ENCODE results near the gene PTPN1. TPM values are rescaled to one million over a fixed set of nuclear protein-coding genes. Genes with fewer than 3 reads are reported as not detected.
A peak's percentile ranks its signal among the peaks of the same experiment; 100 is the strongest.

The PTPN1 gene
- total and polyA plus RNA-seq, 10 of the 15 experiments (the other 5 are each of a cell fraction or from before 2014, with no cell fraction given): 15.9 to 74.7 (median 43.9) TPM

DNA sequence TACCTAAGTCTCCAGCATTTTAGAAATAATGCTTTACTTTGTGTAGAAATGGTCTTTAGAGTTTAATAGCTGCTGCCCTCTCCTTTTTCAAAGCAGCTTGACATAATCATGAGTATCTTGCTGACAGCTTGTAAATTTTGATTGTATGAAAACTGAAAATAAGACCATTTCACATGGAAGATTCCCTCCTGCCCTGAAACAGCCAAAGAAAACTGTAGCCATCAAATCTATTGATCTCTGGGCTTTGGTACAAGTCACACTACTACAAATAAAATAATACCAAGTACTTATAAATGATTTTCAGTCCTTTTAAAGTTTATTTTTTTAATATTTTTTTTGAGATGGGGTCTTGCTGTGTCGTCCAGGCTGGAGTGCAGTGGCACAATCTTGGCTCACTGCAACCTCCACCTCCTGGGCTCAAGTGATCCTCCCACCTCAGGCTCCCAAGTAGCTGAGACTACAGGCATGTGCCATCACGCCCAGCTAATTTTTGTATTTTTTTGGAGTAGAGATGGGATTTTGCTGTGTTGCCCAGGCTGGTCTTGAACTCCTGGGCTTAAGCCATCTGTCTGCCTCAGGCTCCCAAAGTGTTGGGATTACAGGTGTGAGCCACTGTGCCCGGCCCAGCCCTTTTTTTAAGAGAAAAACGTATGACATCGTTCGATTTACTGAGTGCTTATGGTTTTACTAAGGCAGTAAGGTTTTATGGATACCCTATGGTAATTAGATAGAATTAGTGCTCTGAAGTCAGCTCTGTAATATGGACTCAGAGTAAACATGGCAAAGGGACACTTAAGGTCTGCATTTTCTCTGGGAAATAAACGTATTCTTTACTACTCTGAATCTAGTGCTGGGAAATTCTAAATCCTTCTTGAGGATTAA is 7.0 kb downstream of the PTPN1 start:
- no peak for FAIRE-seq
- peaks cover 0 to 6% of the 10 kb centered on the region in 2 experiments; a peak in 2 of 4 replicates for H3K36me3 ChIP-seq (ENCODE audit: control insufficient read depth in 2 of 2, insufficient read depth in 2 of 2, low read length in 1 of 2)
- SMC1A ChIA-PET (ENCODE audit: uncharacterized antibody, unreplicated experiment): interaction anchor here (0.7 to 95.1 kb wide), 3 partner anchors 8 to 67 kb away, joined by 3 to 2799 read pairs (median 2799); partner anchors contain the start of gene PTPN1
- peak overlapping the region; percentile 98 for H3K27ac ChIP-seq (ENCODE audit: control insufficient read depth, insufficient read depth)
- no peak overlapping the region for H2AFZ ChIP-seq (ENCODE audit: control insufficient read depth, low read depth, low read length)
- peak overlapping the region; percentile 81 for H3K9ac ChIP-seq (ENCODE audit: control insufficient read depth, insufficient read depth, low read length)
- ATAC-seq: no peak
- no peak for DNase-seq (ENCODE audit: low read depth, low spot score)
- H3K79me2 ChIP-seq (ENCODE audit: control insufficient read depth, insufficient read depth, low read length): peaks cover 99% of the 10 kb centered on the region
- CTCF ChIA-PET: interaction anchor here (1.0 to 10.7 kb wide), 14 partner anchors 9 to 233 kb away, joined by 3 to 116 read pairs (median 4); no protein-coding TSS in a partner anchor
- H3K4me3 ChIP-seq: peak overlapping the region; percentile 100
- peak overlapping the region; percentile 63 for H3K4me2 ChIP-seq (ENCODE audit: control insufficient read depth, insufficient read depth)
- RAD21 ChIA-PET (ENCODE audit: unreplicated experiment): interaction anchor here (0.6 to 12.9 kb wide), 13 partner anchors 9 to 53 kb away, joined by 3 to 167 read pairs (median 6); no protein-coding TSS in a partner anchor
- POLR2A ChIA-PET: interaction anchor here (0.9 to 5.9 kb wide), 9 partner anchors 9 to 34 kb away, joined by 3 to 33 read pairs (median 4); no protein-coding TSS in a partner anchor
- in situ Hi-C loops (cut with MboI): loop anchor here (10.0 to 25.0 kb wide), 2 partner anchors 288 to 830 kb away; no protein-coding TSS in a partner anchor
- no peaks in the 10 kb centered on the region for H3K9me3 ChIP-seq (replicated peaks; ENCODE audit: control insufficient read depth, insufficient read depth, low read length)
- no peaks in the 10 kb centered on the region for H3K27me3 ChIP-seq (replicated peaks in 1 of 2; ENCODE audit: control insufficient read depth in 2 of 2, insufficient read depth in 2 of 2, low read length in 1 of 2)
- no peaks in the 10 kb centered on the region for H4K20me1 ChIP-seq (ENCODE audit: control insufficient read depth, insufficient read depth)
- WGBS (ENCODE audit: insufficient coverage, insufficient replicate concordance, low lambda C conversion rate, missing lambda C conversion rate): under 1% methylated on average over 7 of the region's 7 CpGs
- TSS peak; percentile 3 for BruUV-seq (replicated peaks)
- peaks cover 51% of the 10 kb centered on the region for H3K4me1 ChIP-seq (ENCODE audit: control insufficient read depth, insufficient read depth, low read length)
- intact Hi-C loops (cut with micrococcal nuclease; ENCODE audit: unreplicated experiment): loop anchor here (2.0 kb wide), 1 partner anchor 24 kb away; no protein-coding TSS in a partner anchor
- TF ChIP-seq GABPA (IDR thresholded peaks at IDR 0.05; ENCODE audit: low read depth): no peak
- TF ChIP-seq, protein P1, sequence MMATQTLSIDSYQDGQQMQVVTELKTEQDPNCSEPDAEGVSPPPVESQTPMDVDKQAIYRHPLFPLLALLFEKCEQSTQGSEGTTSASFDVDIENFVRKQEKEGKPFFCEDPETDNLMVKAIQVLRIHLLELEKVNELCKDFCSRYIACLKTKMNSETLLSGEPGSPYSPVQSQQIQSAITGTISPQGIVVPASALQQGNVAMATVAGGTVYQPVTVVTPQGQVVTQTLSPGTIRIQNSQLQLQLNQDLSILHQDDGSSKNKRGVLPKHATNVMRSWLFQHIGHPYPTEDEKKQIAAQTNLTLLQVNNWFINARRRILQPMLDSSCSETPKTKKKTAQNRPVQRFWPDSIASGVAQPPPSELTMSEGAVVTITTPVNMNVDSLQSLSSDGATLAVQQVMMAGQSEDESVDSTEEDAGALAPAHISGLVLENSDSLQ (IDR thresholded peaks at IDR 0.05): peak; percentile 61
- TF ChIP-seq, protein P2, sequence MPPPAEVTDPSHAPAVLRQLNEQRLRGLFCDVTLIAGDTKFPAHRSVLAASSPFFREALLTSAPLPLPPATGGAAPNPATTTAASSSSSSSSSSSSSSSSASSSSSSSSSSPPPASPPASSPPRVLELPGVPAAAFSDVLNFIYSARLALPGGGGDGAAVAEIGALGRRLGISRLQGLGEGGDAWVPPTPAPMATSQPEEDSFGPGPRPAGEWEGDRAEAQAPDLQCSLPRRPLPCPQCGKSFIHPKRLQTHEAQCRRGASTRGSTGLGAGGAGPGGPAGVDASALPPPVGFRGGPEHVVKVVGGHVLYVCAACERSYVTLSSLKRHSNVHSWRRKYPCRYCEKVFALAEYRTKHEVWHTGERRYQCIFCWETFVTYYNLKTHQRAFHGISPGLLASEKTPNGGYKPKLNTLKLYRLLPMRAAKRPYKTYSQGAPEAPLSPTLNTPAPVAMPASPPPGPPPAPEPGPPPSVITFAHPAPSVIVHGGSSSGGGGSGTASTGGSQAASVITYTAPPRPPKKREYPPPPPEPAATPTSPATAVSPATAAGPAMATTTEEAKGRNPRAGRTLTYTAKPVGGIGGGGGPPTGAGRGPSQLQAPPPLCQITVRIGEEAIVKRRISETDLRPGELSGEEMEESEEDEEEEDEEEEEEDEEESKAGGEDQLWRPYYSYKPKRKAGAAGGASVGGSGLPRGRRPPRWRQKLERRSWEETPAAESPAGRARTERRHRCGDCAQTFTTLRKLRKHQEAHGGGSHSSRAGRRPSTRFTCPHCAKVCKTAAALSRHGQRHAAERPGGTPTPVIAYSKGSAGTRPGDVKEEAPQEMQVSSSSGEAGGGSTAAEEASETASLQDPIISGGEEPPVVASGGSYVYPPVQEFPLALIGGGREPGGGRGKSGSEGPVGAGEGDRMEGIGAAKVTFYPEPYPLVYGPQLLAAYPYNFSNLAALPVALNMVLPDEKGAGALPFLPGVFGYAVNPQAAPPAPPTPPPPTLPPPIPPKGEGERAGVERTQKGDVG (CRISPR knock-in tag; IDR thresholded peaks at IDR 0.05): no peak
- TF ChIP-seq DPF2 (IDR thresholded peaks at IDR 0.05): no peak
- peak; percentile 67; the same call in 1 of the 2 replicates for TF ChIP-seq SMARCA5 (IDR thresholded peaks at IDR 0.05)
- TF ChIP-seq HDGF (IDR thresholded peaks at IDR 0.05): peak; percentile 49; the same call in 1 of the 2 replicates
- TF ChIP-seq TBL1XR1 (IDR thresholded peaks at IDR 0.05; ENCODE audit: low read depth, low read length): peak; percentile 10; the same call in 1 of the 2 replicates
- 0 out of 2 replicates have a peak, but pooled peaks have one; percentile 3 for TF ChIP-seq FOXM1 (IDR thresholded peaks at IDR 0.05; ENCODE audit: low read depth, low read length)
- TF ChIP-seq, protein P3, sequence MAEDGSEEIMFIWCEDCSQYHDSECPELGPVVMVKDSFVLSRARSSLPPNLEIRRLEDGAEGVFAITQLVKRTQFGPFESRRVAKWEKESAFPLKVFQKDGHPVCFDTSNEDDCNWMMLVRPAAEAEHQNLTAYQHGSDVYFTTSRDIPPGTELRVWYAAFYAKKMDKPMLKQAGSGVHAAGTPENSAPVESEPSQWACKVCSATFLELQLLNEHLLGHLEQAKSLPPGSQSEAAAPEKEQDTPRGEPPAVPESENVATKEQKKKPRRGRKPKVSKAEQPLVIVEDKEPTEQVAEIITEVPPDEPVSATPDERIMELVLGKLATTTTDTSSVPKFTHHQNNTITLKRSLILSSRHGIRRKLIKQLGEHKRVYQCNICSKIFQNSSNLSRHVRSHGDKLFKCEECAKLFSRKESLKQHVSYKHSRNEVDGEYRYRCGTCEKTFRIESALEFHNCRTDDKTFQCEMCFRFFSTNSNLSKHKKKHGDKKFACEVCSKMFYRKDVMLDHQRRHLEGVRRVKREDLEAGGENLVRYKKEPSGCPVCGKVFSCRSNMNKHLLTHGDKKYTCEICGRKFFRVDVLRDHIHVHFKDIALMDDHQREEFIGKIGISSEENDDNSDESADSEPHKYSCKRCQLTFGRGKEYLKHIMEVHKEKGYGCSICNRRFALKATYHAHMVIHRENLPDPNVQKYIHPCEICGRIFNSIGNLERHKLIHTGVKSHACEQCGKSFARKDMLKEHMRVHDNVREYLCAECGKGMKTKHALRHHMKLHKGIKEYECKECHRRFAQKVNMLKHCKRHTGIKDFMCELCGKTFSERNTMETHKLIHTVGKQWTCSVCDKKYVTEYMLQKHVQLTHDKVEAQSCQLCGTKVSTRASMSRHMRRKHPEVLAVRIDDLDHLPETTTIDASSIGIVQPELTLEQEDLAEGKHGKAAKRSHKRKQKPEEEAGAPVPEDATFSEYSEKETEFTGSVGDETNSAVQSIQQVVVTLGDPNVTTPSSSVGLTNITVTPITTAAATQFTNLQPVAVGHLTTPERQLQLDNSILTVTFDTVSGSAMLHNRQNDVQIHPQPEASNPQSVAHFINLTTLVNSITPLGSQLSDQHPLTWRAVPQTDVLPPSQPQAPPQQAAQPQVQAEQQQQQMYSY (CRISPR knock-in tag; IDR thresholded peaks at IDR 0.05): no peak
- TF ChIP-seq, protein P4, sequence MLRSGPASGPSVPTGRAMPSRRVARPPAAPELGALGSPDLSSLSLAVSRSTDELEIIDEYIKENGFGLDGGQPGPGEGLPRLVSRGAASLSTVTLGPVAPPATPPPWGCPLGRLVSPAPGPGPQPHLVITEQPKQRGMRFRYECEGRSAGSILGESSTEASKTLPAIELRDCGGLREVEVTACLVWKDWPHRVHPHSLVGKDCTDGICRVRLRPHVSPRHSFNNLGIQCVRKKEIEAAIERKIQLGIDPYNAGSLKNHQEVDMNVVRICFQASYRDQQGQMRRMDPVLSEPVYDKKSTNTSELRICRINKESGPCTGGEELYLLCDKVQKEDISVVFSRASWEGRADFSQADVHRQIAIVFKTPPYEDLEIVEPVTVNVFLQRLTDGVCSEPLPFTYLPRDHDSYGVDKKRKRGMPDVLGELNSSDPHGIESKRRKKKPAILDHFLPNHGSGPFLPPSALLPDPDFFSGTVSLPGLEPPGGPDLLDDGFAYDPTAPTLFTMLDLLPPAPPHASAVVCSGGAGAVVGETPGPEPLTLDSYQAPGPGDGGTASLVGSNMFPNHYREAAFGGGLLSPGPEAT (IDR thresholded peaks at IDR 0.05; ENCODE audit: low read depth): peak; percentile 47; the same call in 1 of the 2 replicates
- TF ChIP-seq TCF3 (IDR thresholded peaks at IDR 0.05; ENCODE audit: borderline replicate concordance, insufficient read depth, low read depth, low read length): no peak
- no peak for TF ChIP-seq SIN3A (IDR thresholded peaks at IDR 0.05; ENCODE audit: low read depth, low read length)

All from GM12878 (cell line).